GM12878 (cell line): ENCODE data around the gene NTRK1. TPM values are rescaled to one million over a fixed set of nuclear protein-coding genes. Genes with fewer than 3 reads are reported as not detected.
A peak's percentile ranks its signal among the peaks of the same experiment; 100 is the strongest.

Experiments
- ATF7 ChIP-seq: fragments of 450-650 bp; IDR thresholded peaks from 2 replicates; pipeline ENCODE4 v1.6.1; 2016; ENCODE audit warnings: low read depth, mild to moderate bottlenecking
- BCL11A ChIP-seq: IDR thresholded peaks from 2 replicates; pipeline ENCODE4 v1.6.1; 2011; ENCODE audit warnings: low read depth, low read length
- CHD4 ChIP-seq: fragments of 200-600 bp; sonication (generic); IDR thresholded peaks from 2 replicates; pipeline ENCODE4 v1.6.1; 2016; ENCODE audit warnings: mild to moderate bottlenecking
- FOS ChIP-seq: IDR thresholded peaks from 3 replicates; pipeline ENCODE4 v1.6.1; 2011; ENCODE audit warnings: borderline replicate concordance; ENCODE audit not compliant: insufficient read length; ENCODE audit errors: extremely low read depth
- GABPA ChIP-seq: IDR thresholded peaks from 2 replicates; pipeline ENCODE4 v1.6.1; 2014; ENCODE audit warnings: antibody characterized with exemption, low read depth, mild to moderate bottlenecking, inconsistent platforms
- KDM1A ChIP-seq: fragments of 200-600 bp; sonication (generic); IDR thresholded peaks from 2 replicates; pipeline ENCODE4 v1.6.1; 2016; ENCODE audit warnings: borderline replicate concordance
- LARP7 ChIP-seq: fragments of 450-650 bp; IDR thresholded peaks from 2 replicates; pipeline ENCODE4 v1.6.1; 2017; ENCODE audit warnings: mild to moderate bottlenecking
- NFXL1 ChIP-seq: fragments of 450-650 bp; IDR thresholded peaks from 2 replicates; pipeline ENCODE4 v1.6.1; 2017; ENCODE audit warnings: antibody characterized with exemption, mild to moderate bottlenecking, borderline replicate concordance
- PAX5 ChIP-seq: IDR thresholded peaks from 2 replicates; pipeline ENCODE4 v1.6.1; 2011; ENCODE audit warnings: low read depth, low read length, borderline replicate concordance
- PAX8 ChIP-seq: fragments of 450-650 bp; IDR thresholded peaks from 2 replicates; pipeline ENCODE4 v1.6.1; 2017; ENCODE audit warnings: mild to moderate bottlenecking, moderate library complexity
- POLR2A ChIP-seq: IDR thresholded peaks from 2 replicates; pipeline ENCODE4 v1.6.1; 2011; ENCODE audit warnings: low read depth, mild to moderate bottlenecking, low read length
- RB1 ChIP-seq: fragments of 450-650 bp; formaldehyde crosslinking; IDR thresholded peaks from 2 replicates; pipeline ENCODE4 v1.6.1; 2017; ENCODE audit warnings: mild to moderate bottlenecking, borderline replicate concordance
- RCOR1 ChIP-seq: conservative IDR thresholded peaks from 2 replicates; pipeline ENCODE4 v1.6.1; 2012; ENCODE audit warnings: low read depth, low read length, improper control_type of control experiment
- RELA ChIP-seq: fragments of 450-650 bp; IDR thresholded peaks from 2 replicates; pipeline ENCODE4 v1.8.0; 2014; ENCODE audit warnings: borderline replicate concordance; ENCODE audit not compliant: partially characterized antibody
- TAF1 ChIP-seq: IDR thresholded peaks from 2 replicates; pipeline ENCODE4 v1.6.1; 2011; ENCODE audit warnings: mild to moderate bottlenecking, low read depth, low read length, borderline replicate concordance
- TCF7 ChIP-seq: IDR thresholded peaks from 2 replicates; pipeline ENCODE4 v1.6.1; 2014; ENCODE audit warnings: antibody characterized with exemption, borderline replicate concordance
- ZBED1 ChIP-seq: IDR thresholded peaks from 2 replicates; pipeline ENCODE4 v1.6.1; 2016; ENCODE audit warnings: borderline replicate concordance
- ZNF274 ChIP-seq: IDR thresholded peaks from one replicate; pipeline ENCODE4 v1.8.0; 2011; ENCODE audit not compliant: insufficient read length, insufficient read depth
- polyA plus RNA-seq, 11 experiments: library from polyadenylated mRNA; depleted of rRNA in 4 of 11; unstranded in 6 of 11; stranded (reverse) in 5 of 11; fragments of >200 nt; fragmentation: Nextera tagmentation in 4 of 11; fragmentation: Illumina TruSeq in 1 of 11; extraction: Ambion mirVana in 4 of 11; extraction: Trizol in 1 of 11; gene quantifications; 1 replicate in 1 of 11; 2 replicates in 10 of 11; pipeline versions ENCODE4 v1.2.1 to v1.2.3, GENCODE V29; 2011 to 2016; ENCODE audit warnings: inconsistent platforms in 2 of 11, missing spikeins in 2 of 11, low read depth in 1 of 11
- total RNA-seq, 4 experiments: library from RNA; depleted of rRNA in 3 of 4; stranded (reverse); fragments of >200 nt in 3 of 4; fragmentation: Illumina TruSeq in 1 of 4; extraction: Trizol in 1 of 4; gene quantifications; 2 replicates each; pipeline versions ENCODE4 v1.2.1 to v1.2.3, GENCODE V29; 2013 to 2021
- TF ChIP-seq, protein P1 (sequence below): fragments of 450-650 bp; IDR thresholded peaks from 2 replicates; pipeline ENCODE4 v1.6.1; 2018; ENCODE audit warnings: borderline replicate concordance, mild to moderate bottlenecking; ENCODE audit not compliant: partially characterized antibody
- TF ChIP-seq, protein P2 (sequence below): IDR thresholded peaks from 2 replicates; pipeline ENCODE4 v1.6.1; 2011; ENCODE audit warnings: low read depth, low read length, improper control_type of control experiment, borderline replicate concordance
- TF ChIP-seq, protein P3 (sequence below): fragments of 450-650 bp; IDR thresholded peaks from 2 replicates; pipeline ENCODE4 v1.6.1; 2017; ENCODE audit warnings: borderline replicate concordance
- TF ChIP-seq, protein P4 (sequence below): fragments of 450-650 bp; formaldehyde crosslinking; IDR thresholded peaks from 2 replicates; pipeline ENCODE4 v1.5.0; 2022; ENCODE audit warnings: mild to moderate bottlenecking, missing genetic modification characterization
- TF ChIP-seq, protein P5 (sequence below): fragments of 150-350 bp; IDR thresholded peaks from 2 replicates; pipeline ENCODE4 v1.6.1; 2014; ENCODE audit warnings: mild to moderate bottlenecking, low read depth, low read length

Gene NTRK1
- total and polyA plus RNA-seq, 10 of the 15 experiments (the other 5 are each of a cell fraction or from before 2014, with no cell fraction given), result 0.10 to 0.56 (median 0.40) TPM; not detected in 7

DNA sequence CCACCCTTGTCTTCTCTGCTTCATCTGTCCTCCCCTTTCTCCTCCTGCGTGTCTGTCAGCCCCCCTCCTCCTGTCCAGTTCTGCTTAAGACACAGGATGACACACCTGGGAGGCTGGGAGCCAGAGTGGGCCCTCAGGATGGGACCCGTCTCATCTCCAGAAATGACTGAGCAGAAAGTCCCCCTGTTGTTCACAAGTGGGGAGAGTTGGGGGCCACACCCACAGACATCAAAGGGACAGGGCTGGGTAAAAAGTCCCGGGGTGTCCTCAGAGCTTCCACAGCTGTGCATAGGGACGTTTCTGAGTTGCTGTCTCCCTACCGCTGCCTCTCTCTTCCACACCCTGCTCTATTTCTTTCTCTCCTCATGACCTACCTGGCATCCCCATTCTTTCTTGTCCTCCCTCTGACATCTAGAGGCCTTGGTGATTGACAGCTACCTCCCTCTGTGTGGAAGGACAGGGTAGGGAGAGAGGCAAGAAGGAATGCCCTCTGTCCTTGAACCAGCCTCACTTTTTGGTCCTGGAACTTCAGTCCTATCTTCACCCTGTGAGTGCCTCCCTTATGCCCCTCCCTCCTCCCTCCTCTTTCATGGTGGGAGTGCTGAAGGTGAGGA is 24.5 kb upstream of the NTRK1 start (continued):
- TF ChIP-seq, protein P1, sequence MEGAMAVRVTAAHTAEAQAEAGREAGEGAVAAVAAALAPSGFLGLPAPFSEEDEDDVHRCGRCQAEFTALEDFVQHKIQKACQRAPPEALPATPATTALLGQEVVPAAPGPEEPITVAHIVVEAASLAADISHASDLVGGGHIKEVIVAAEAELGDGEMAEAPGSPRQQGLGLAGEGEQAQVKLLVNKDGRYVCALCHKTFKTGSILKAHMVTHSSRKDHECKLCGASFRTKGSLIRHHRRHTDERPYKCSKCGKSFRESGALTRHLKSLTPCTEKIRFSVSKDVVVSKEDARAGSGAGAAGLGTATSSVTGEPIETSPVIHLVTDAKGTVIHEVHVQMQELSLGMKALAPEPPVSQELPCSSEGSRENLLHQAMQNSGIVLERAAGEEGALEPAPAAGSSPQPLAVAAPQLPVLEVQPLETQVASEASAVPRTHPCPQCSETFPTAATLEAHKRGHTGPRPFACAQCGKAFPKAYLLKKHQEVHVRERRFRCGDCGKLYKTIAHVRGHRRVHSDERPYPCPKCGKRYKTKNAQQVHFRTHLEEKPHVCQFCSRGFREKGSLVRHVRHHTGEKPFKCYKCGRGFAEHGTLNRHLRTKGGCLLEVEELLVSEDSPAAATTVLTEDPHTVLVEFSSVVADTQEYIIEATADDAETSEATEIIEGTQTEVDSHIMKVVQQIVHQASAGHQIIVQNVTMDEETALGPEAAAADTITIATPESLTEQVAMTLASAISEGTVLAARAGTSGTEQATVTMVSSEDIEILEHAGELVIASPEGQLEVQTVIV, result no peak
- TF ChIP-seq ATF7, result 0 out of 2 replicates have a peak, but pooled peaks have one; percentile 39
- TF ChIP-seq BCL11A, result peak; percentile 61
- TF ChIP-seq, protein P2, sequence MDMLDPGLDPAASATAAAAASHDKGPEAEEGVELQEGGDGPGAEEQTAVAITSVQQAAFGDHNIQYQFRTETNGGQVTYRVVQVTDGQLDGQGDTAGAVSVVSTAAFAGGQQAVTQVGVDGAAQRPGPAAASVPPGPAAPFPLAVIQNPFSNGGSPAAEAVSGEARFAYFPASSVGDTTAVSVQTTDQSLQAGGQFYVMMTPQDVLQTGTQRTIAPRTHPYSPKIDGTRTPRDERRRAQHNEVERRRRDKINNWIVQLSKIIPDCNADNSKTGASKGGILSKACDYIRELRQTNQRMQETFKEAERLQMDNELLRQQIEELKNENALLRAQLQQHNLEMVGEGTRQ, result no peak
- TF ChIP-seq, protein P3, sequence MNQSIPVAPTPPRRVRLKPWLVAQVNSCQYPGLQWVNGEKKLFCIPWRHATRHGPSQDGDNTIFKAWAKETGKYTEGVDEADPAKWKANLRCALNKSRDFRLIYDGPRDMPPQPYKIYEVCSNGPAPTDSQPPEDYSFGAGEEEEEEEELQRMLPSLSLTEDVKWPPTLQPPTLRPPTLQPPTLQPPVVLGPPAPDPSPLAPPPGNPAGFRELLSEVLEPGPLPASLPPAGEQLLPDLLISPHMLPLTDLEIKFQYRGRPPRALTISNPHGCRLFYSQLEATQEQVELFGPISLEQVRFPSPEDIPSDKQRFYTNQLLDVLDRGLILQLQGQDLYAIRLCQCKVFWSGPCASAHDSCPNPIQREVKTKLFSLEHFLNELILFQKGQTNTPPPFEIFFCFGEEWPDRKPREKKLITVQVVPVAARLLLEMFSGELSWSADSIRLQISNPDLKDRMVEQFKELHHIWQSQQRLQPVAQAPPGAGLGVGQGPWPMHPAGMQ, result no peak
- no peak for TF ChIP-seq PAX8
- TF ChIP-seq RELA, result peak; percentile 98
- TF ChIP-seq, protein P4, sequence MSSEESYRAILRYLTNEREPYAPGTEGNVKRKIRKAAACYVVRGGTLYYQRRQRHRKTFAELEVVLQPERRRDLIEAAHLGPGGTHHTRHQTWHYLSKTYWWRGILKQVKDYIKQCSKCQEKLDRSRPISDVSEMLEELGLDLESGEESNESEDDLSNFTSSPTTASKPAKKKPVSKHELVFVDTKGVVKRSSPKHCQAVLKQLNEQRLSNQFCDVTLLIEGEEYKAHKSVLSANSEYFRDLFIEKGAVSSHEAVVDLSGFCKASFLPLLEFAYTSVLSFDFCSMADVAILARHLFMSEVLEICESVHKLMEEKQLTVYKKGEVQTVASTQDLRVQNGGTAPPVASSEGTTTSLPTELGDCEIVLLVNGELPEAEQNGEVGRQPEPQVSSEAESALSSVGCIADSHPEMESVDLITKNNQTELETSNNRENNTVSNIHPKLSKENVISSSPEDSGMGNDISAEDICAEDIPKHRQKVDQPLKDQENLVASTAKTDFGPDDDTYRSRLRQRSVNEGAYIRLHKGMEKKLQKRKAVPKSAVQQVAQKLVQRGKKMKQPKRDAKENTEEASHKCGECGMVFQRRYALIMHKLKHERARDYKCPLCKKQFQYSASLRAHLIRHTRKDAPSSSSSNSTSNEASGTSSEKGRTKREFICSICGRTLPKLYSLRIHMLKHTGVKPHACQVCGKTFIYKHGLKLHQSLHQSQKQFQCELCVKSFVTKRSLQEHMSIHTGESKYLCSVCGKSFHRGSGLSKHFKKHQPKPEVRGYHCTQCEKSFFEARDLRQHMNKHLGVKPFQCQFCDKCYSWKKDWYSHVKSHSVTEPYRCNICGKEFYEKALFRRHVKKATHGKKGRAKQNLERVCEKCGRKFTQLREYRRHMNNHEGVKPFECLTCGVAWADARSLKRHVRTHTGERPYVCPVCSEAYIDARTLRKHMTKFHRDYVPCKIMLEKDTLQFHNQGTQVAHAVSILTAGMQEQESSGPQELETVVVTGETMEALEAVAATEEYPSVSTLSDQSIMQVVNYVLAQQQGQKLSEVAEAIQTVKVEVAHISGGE (CRISPR knock-in tag), result no peak
- TF ChIP-seq, protein P5, sequence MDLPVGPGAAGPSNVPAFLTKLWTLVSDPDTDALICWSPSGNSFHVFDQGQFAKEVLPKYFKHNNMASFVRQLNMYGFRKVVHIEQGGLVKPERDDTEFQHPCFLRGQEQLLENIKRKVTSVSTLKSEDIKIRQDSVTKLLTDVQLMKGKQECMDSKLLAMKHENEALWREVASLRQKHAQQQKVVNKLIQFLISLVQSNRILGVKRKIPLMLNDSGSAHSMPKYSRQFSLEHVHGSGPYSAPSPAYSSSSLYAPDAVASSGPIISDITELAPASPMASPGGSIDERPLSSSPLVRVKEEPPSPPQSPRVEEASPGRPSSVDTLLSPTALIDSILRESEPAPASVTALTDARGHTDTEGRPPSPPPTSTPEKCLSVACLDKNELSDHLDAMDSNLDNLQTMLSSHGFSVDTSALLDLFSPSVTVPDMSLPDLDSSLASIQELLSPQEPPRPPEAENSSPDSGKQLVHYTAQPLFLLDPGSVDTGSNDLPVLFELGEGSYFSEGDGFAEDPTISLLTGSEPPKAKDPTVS, result no peak
- no peak for TF ChIP-seq POLR2A
- TF ChIP-seq ZNF274, result no peak
- TF ChIP-seq TAF1, result no peak
- peak; percentile 68; the same call in 1 of the 2 replicates for TF ChIP-seq PAX5
- no peak for TF ChIP-seq RCOR1
- no peak for TF ChIP-seq KDM1A
- TF ChIP-seq LARP7, result no peak
- no peak for TF ChIP-seq NFXL1
- no peak for TF ChIP-seq FOS
- TF ChIP-seq TCF7, result peak; percentile 98
- TF ChIP-seq RB1, result no peak; the same call in 1 of the 2 replicates
- no peak for TF ChIP-seq GABPA
- TF ChIP-seq CHD4, result no peak
- TF ChIP-seq ZBED1, result no peak
